ENCODE results near the gene MFAP3. TPM values are rescaled to one million over a fixed set of nuclear protein-coding genes. Genes with fewer than 3 reads are reported as not detected.

MFAP3 gene
- total and polyA plus RNA-seq, 10 of the 15 experiments (the other 5 are each of a cell fraction or from before 2014, with no cell fraction given), result 2.5 to 22.9 (median 13.4) TPM

GRCh38 chr5:154098465-154098864 is 59.7 kb downstream of the MFAP3 start:
- H2AFZ ChIP-seq (ENCODE audit: control insufficient read depth, low read depth, low read length), result no peak overlapping the region
- ChIA-PET POLR2A (interaction anchor here (0.5 kb wide), 1 partner anchor 159 kb away, joined by 4 read pairs; no protein-coding TSS in a partner anchor), CTCF (interaction anchor here (1.3 kb wide), 1 partner anchor 8 kb away, joined by 3 read pairs; no protein-coding TSS in a partner anchor), SMC1A (ENCODE audit: uncharacterized antibody, unreplicated experiment) (interaction anchor here (1.2 kb wide), 1 partner anchor 13 kb away, joined by 3 read pairs; no protein-coding TSS in a partner anchor), RAD21 (ENCODE audit: unreplicated experiment) (no interaction called here)
- in situ Hi-C loops (cut with MboI) (no loop called here), intact Hi-C loops (cut with micrococcal nuclease; ENCODE audit: unreplicated experiment) (no loop called here)
- WGBS (ENCODE audit: insufficient coverage, insufficient replicate concordance, low lambda C conversion rate, missing lambda C conversion rate), result 18% methylated on average over 2 of the region's 2 CpGs
- H3K36me3 ChIP-seq (ENCODE audit: control insufficient read depth in 2 of 2, insufficient read depth in 2 of 2, low read length in 1 of 2), result no peaks in the 10 kb centered on the region
- no peaks in the 10 kb centered on the region for H3K9me3 ChIP-seq (replicated peaks; ENCODE audit: control insufficient read depth, insufficient read depth, low read length)
- H3K27me3 ChIP-seq (replicated peaks in 1 of 2; ENCODE audit: control insufficient read depth in 2 of 2, insufficient read depth in 2 of 2, low read length in 1 of 2), result peaks cover 2 to 6% of the 10 kb centered on the region in 2 experiments; a peak in 3 of 4 replicates
- BruUV-seq (replicated peaks), result no TSS peak
- no peak overlapping the region for H3K4me2 ChIP-seq (ENCODE audit: control insufficient read depth, insufficient read depth)
- H3K9ac ChIP-seq (ENCODE audit: control insufficient read depth, insufficient read depth, low read length), result no peak overlapping the region
- no peaks in the 10 kb centered on the region for H4K20me1 ChIP-seq (ENCODE audit: control insufficient read depth, insufficient read depth)
- H3K79me2 ChIP-seq (ENCODE audit: control insufficient read depth, insufficient read depth, low read length), result no peaks in the 10 kb centered on the region
- TF ChIP-seq ZNF207 (IDR thresholded peaks at IDR 0.05; ENCODE audit: borderline replicate concordance), result no peak
- no peak for TF ChIP-seq CREM (IDR thresholded peaks at IDR 0.05; ENCODE audit: low read depth)
- no peak for TF ChIP-seq BCL11A (IDR thresholded peaks at IDR 0.05; ENCODE audit: low read depth, low read length)
- no peak overlapping the region for H3K4me3 ChIP-seq
- DNase-seq (ENCODE audit: low read depth, low spot score), result no peak
- FAIRE-seq, result no peak
- H3K27ac ChIP-seq (ENCODE audit: control insufficient read depth, insufficient read depth), result no peak overlapping the region
- ATAC-seq, result no peak
- no peaks in the 10 kb centered on the region for H3K4me1 ChIP-seq (ENCODE audit: control insufficient read depth, insufficient read depth, low read length)

GRCh38 chr5:154101184-154101583 is 62.4 kb downstream of the MFAP3 start:
- intact Hi-C loops (cut with micrococcal nuclease; ENCODE audit: unreplicated experiment), result no loop called here
- no peak for DNase-seq (ENCODE audit: low read depth, low spot score)
- in situ Hi-C loops (cut with MboI), result no loop called here
- CTCF ChIA-PET, result interaction anchor here (0.9 to 1.1 kb wide), 2 partner anchors 29 to 71 kb away, joined by 3 read pairs; no protein-coding TSS in a partner anchor
- Histone ChIP-seq H3K9me3 (replicated peaks; ENCODE audit: control insufficient read depth, insufficient read depth, low read length) (no peaks in the 10 kb centered on the region), H3K36me3 (ENCODE audit: control insufficient read depth in 2 of 2, insufficient read depth in 2 of 2, low read length in 1 of 2) (no peaks in the 10 kb centered on the region), H3K4me3 (no peak overlapping the region), H3K9ac (ENCODE audit: control insufficient read depth, insufficient read depth, low read length) (no peak overlapping the region), H3K27me3 (replicated peaks in 1 of 2; ENCODE audit: control insufficient read depth in 2 of 2, insufficient read depth in 2 of 2, low read length in 1 of 2) (peaks cover 2 to 4% of the 10 kb centered on the region in 2 experiments; a peak in 3 of 4 replicates), H3K4me2 (ENCODE audit: control insufficient read depth, insufficient read depth) (no peak overlapping the region), H3K27ac (ENCODE audit: control insufficient read depth, insufficient read depth) (no peak overlapping the region), H3K4me1 (ENCODE audit: control insufficient read depth, insufficient read depth, low read length) (no peaks in the 10 kb centered on the region), H3K79me2 (ENCODE audit: control insufficient read depth, insufficient read depth, low read length) (no peaks in the 10 kb centered on the region), H2AFZ (ENCODE audit: control insufficient read depth, low read depth, low read length) (no peak overlapping the region), H4K20me1 (ENCODE audit: control insufficient read depth, insufficient read depth) (no peaks in the 10 kb centered on the region)
- no peak for FAIRE-seq
- RAD21 ChIA-PET (ENCODE audit: unreplicated experiment), result interaction anchor here (1.1 kb wide), 1 partner anchor 304 kb away, joined by 3 read pairs; no protein-coding TSS in a partner anchor
- SMC1A ChIA-PET (ENCODE audit: uncharacterized antibody, unreplicated experiment), result no interaction called here
- WGBS (ENCODE audit: insufficient coverage, insufficient replicate concordance, low lambda C conversion rate, missing lambda C conversion rate), result 29% methylated on average over 1 of the region's 1 CpG
- ATAC-seq, result no peak
- BruUV-seq (replicated peaks), result no TSS peak
- POLR2A ChIA-PET, result no interaction called here
- TF ChIP-seq KAT2A (conservative IDR thresholded peaks at IDR 0.05; ENCODE audit: control insufficient read depth, low read depth, low read length) (no peak), ZZZ3 (IDR thresholded peaks at IDR 0.05; ENCODE audit: control insufficient read depth, insufficient read length, low read depth) (no peak), STAT1 (conservative IDR thresholded peaks at IDR 0.05) (no peak), SKIL (IDR thresholded peaks at IDR 0.05; ENCODE audit: low read depth, poor library complexity, severe bottlenecking) (no peak), TCF12 (IDR thresholded peaks at IDR 0.05; ENCODE audit: low read depth, low read length) (no peak), NFIC (IDR thresholded peaks at IDR 0.05; ENCODE audit: low read depth, low read length) (no peak), TAF1 (IDR thresholded peaks at IDR 0.05; ENCODE audit: borderline replicate concordance, low read depth, low read length) (no peak), NFYA (IDR thresholded peaks at IDR 0.05; ENCODE audit: borderline replicate concordance, low read depth, low read length) (no peak), PRDM15 (CRISPR knock-in tag; IDR thresholded peaks at IDR 0.05) (no peak)

Data from GM12878 (cell line).